Pons (tissue), 1 donor: Measurements from ENCODE around the gene CXCR6.

Experiments used
- DNase-seq: peaks from one replicate; pipeline ENCODE4 v3.0.0-alpha.2; 2016; ENCODE audit warnings: low spot score

The CXCR6 gene

GRCh38 chr3:45969116-45969515 lies 25.9 kb downstream of the CXCR6 start:
- no peak for DNase-seq

DNA sequence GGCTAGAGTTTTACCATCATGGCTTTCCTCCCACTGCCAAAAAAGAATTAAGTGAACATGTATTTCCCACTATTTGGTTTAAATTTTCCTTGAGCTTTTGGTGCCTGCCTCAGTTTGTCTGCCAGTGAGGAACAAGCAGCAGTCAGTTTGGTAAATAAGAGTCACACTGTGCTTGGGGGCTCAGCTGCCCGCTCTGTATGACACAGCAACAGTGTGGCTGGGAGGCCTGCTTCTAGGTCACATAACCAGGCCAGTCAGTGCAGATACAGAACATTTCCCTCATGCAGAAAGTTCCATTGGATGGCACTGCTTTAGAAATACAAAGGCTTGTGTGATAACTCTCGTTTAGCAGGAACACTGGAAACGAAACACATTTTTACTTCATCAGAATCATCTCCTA lies 26.7 kb downstream of the CXCR6 start:
- DNase-seq, result no peak

GRCh38 chr3:45972534-45973402 lies 29.5 kb downstream of the CXCR6 start:
- peak; percentile 47 for DNase-seq

GRCh38 chr3:45974686-45975085 lies 31.4 kb downstream of the CXCR6 start:
- DNase-seq, result no peak

DNA sequence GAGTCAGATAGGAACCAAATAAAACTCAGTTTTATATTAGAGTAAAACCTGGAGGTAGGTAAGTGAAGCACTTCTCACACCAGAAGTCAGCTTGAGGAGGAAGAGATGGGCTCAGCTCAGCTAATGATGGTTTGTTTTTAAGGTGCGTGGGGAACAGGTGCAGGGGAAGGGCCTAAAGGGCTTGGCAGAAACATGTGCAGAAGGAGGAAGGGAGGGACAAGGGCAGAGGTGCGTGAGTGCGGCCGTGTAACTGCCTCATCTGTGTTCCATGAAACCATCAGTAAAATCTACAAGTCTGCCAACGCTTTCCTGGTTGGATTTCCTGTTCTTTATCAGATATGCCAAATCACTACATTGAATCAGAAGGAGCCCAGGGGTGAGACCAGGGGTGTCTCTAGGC lies 32.4 kb downstream of the CXCR6 start:
- no peak for DNase-seq

- DNase-seq, result no peak
Observed at GRCh38 chr3:45976191-45977091, 33.2 kb downstream of the CXCR6 start.

- DNase-seq, result no peak
Observed at GRCh38 chr3:45978006-45978761, 34.9 kb downstream of the CXCR6 start.

GRCh38 chr3:45979378-45979777 lies 36.1 kb downstream of the CXCR6 start:
- DNase-seq, result no peak

DNA sequence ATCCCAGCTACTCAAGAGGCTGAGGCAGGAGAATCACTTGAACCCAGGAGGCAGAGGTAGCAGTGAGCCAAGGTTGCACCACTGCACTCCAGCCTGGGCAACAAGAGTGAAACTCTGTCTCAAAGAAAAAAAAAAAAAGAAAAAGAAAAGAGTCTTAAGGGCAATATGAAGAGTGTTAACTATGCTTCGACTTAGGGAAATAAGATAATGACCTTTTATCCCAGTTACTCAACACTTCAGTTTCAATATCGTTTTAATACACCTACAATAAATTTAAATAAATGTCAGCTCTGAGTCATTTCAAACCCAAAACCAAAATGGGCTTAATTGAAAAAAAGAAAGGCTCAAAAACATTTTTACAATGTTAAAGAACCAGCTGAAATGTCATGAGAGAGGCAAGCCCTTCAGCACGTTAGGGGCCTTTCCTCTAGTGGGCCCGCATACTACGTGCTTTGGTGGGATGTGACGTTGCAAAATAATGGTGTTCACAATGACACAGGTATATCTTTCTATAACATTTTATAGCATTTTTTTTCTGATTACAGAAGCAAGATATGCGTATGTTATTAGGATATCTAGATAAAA lies 37.1 kb downstream of the CXCR6 start:
- no peak for DNase-seq

GRCh38 chr3:45980819-45981218 lies 37.6 kb downstream of the CXCR6 start:
- DNase-seq, result no peak

- DNase-seq, result no peak
Observed at GRCh38 chr3:45981346-45982074, 38.2 kb downstream of the CXCR6 start.

DNA sequence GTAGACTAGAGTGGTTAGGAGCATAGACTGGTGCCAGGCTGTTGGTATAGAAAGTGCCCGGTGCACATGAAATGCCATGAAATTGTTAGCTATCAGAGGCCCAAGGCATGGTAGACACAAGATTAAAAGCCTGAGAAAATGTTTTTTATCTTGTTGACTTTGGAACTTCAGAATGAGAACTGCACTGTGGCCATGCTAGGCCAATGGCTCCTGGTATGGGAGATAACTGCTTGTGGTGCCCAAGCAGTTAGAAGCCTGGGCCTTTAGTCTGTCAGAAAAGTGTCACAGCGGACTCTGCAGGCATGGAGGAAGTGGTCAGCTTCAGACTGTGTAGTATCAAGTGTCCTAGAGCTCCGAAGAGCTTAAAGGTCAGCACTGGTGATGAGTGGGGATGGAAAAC lies 40.5 kb downstream of the CXCR6 start:
- no peak for DNase-seq

- DNase-seq, result no peak
Observed at GRCh38 chr3:45984331-45985312, 41.4 kb downstream of the CXCR6 start.

DNA sequence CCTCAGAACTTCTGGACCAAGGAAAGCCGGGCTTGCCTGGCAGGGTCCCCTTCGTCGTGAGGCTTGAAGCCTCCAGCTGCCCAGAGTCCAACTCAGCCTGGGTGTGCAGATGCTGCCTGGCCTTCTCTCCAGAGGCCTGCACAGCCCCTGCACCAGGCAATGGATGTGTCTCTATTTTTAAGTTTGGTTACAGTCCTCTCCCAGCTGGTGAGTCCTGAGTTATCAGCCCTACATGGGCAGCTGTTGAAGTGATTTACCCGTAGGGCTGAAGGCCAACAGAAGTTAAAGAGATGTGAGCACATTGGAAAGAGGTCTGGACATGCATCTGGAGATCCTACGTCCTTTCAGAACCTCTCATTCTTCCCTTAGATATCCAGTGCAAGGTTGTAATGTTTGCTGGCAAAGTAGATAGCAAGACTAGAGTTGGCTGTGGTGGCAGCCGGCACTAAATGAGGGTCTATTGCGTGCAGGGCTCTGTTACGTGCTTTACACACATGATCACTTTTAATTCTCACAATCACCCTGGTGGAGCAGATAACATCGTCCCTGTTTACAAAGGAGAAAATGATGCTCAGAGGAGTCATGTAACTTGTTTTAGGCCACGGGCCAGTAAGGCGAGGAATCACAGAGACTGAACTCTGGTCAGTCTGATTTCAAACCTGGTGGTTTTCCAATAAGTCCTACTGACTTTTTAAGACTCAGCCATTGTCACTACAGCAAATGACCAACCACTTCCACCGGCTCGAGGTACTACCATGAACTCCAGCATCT lies 42.5 kb downstream of the CXCR6 start:
- DNase-seq, result no peak

- no peak for DNase-seq
Observed at GRCh38 chr3:45986303-45986982, 43.2 kb downstream of the CXCR6 start.

DNA sequence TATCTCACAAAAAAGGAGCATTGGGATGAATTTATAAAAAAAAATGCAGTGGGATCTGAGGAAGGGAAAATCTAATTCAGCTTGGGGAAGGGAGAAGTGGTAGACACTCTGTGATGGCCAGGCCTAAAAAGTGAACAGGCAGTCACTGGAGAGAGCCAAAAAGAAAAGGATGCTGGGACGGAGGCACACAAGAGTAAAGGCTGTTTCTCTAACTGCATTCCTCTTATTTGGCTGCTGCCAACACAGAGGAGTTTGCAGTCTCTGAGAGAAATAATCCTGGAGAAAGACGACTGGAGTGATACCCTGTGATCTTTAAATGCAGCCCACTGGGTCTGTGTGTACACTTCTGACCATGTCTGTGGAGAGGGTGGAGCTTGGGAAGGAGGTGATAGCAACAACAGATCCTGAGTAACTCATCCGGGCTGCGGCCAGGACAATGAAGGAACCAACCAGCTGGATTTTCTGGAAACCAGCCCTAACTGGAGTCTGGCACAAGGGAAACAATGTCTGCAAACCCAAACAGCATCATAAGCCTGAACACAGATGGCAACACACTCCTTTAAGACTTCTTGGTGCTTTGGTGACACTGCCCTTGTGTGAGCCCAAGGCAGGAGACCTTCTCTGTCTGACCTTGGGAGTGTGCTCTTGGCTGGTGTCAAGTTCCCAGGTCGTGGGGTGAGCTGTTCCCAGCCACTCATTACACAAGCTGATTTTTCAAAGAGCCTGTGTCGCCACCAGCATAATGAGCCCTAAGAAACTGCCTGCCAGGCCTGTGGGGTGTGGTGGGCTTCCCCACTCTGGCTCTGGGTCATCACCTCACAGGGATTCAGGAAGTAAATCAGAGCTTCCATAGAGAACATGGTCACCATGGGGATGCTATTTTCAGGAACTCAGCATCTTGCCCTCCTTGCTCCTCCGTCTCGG lies 44.4 kb downstream of the CXCR6 start:
- peak; percentile 90 for DNase-seq

DNA sequence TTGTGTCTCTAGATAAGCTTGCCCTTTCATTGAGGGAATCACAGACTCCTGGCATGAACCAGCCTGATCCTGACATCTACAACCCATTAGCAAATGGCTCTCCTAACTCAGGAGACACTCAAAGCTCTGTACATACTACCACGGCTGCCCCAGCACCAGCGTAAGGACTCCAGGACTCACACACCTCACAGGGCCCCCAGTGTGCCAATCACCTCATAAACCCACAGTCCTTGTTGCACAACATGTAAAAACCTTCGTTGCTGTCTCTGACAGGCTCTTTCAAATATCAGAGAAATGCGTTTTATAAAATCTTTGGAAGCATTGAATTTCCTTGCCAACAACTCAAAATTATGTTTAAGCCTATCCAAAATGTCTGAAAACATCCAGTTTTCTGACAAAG lies 45.1 kb downstream of the CXCR6 start:
- no peak for DNase-seq
